Activated gamma-delta T cell (primary cell): ENCODE measurements around the gene SEM1.
"Not testable (repeated sequence)": the region's sequence is repeated elsewhere in the genome, so short reads cannot be mapped to it uniquely, and the experiment has no call there.

Experiments
- DNase-seq: peaks from one replicate; lab custom pipeline; 2025; lab: John Stamatoyannopoulos, UW

Gene SEM1

GRCh38 chr7:96663457-96663856, 46.2 kb downstream of the SEM1 start:
- no peak for DNase-seq

- DNase-seq = not testable (repeated sequence)
Measured at GRCh38 chr7:96662151-96662550, 47.5 kb downstream of the SEM1 start.

GRCh38 chr7:96658022-96658412, 51.6 kb downstream of the SEM1 start:
- DNase-seq = no peak

GRCh38 chr7:96657347-96658021, 52.2 kb downstream of the SEM1 start:
- no peak for DNase-seq

- DNase-seq = no peak
Measured at GRCh38 chr7:96655956-96656355, 53.7 kb downstream of the SEM1 start.

- no peak for DNase-seq
Measured at GRCh38 chr7:96654630-96655188, 54.9 kb downstream of the SEM1 start.

GRCh38 chr7:96649981-96650380, 59.7 kb downstream of the SEM1 start:
- DNase-seq = no peak

- no peak for DNase-seq
Measured at GRCh38 chr7:96648784-96649183, 60.9 kb downstream of the SEM1 start.

- DNase-seq = no peak
Measured at GRCh38 chr7:96647733-96648132, 61.9 kb downstream of the SEM1 start.

GRCh38 chr7:96645084-96645483, 64.6 kb downstream of the SEM1 start:
- no peak for DNase-seq

GRCh38 chr7:96643436-96643835, 66.2 kb downstream of the SEM1 start:
- DNase-seq = not testable (repeated sequence)

- DNase-seq = no peak
Measured at GRCh38 chr7:96640054-96640453, 69.6 kb downstream of the SEM1 start.
